Naive B cell (primary cell): ENCODE data around the gene EFCAB10. TPM values are rescaled to one million over a fixed set of nuclear protein-coding genes. Genes with fewer than 3 reads are reported as not detected.

Experiments used
- ATAC-seq, 2 donors: fragments of 150-1000 bp; cut with Tn5 transposase; 2 replicates each; pipeline ENCODE4 v1.10.0; 2021; ENCODE audit warnings: low read depth in 2 of 2, mild to moderate bottlenecking in 2 of 2, moderate library complexity in 2 of 2
- DNase-seq: peaks from one replicate; pipeline ENCODE4 v3.0.0; 2022
- H3K27ac Mint-ChIP-seq, 6 donors: one replicate each; pipeline ENCODE4 v1.8.0; 2020 to 2022; ENCODE audit warnings: mild to moderate bottlenecking in 6 of 6, mixed read lengths in 6 of 6, moderate library complexity in 5 of 6, inconsistent platforms in 2 of 6
- H3K27me3 Mint-ChIP-seq, 3 donors: one replicate each; pipeline ENCODE4 v1.8.0; 2021 to 2022; ENCODE audit warnings: mixed read lengths in 3 of 3, mild to moderate bottlenecking in 1 of 3
- H3K36me3 Mint-ChIP-seq, 2 donors: one replicate each; pipeline ENCODE4 v1.8.0; 2020 to 2022; ENCODE audit warnings: mixed read lengths in 2 of 2, inconsistent platforms in 1 of 2, mild to moderate bottlenecking in 1 of 2
- H3K4me1 Mint-ChIP-seq, 3 donors: one replicate each; pipeline ENCODE4 v1.8.0; 2020 to 2022; ENCODE audit warnings: mixed read lengths in 3 of 3, inconsistent platforms in 1 of 3, mild to moderate bottlenecking in 1 of 3, moderate library complexity in 1 of 3
- H3K4me3 Mint-ChIP-seq, 8 donors: one replicate each; pipeline ENCODE4 v1.8.0; 2020 to 2022; ENCODE audit warnings: mild to moderate bottlenecking in 8 of 8, mixed read lengths in 8 of 8, moderate library complexity in 8 of 8, inconsistent platforms in 2 of 8
- H3K9me3 Mint-ChIP-seq, 7 donors: one replicate each; pipeline ENCODE4 v1.8.0; 2020 to 2022; ENCODE audit warnings: mixed read lengths in 7 of 7, mild to moderate bottlenecking in 5 of 7, inconsistent platforms in 2 of 7, moderate library complexity in 1 of 7
- polyA plus RNA-seq, 6 donors: library from polyadenylated mRNA; unstranded; fragments of 300-500 nt; fragmentation: Illumina TruSeq; gene quantifications; one replicate each; pipeline ENCODE4 v1.2.3, GENCODE V29; 2021; ENCODE audit warnings: low read depth in 6 of 6

Gene EFCAB10
- polyA plus RNA-seq, 6 donors from 2014 or later, result 0.24 TPM; not detected in 5

- Mint-ChIP-seq H3K27ac (peak overlapping the region in 4 of 6 donors; percentile 13 to 95 (median 75)), H3K4me3 (peak overlapping the region in 6 of 8 donors; percentile 11 to 66 (median 48)), H3K9me3 (peaks cover 0 to 12% (median 8%) of the 10 kb centered on the region in 7 donors), H3K36me3 (peaks cover 0 to 8% of the 10 kb centered on the region in 2 donors), H3K4me1 (peaks cover 10 to 29% (median 22%) of the 10 kb centered on the region in 3 donors), H3K27me3 (peaks cover 0 to under 1% (median 0%) of the 10 kb centered on the region in 3 donors)
- ATAC-seq, result peak in 1 of 2 donors; percentile 23
- no peak for DNase-seq
These were observed 6.8 kb upstream of the EFCAB10 start for GRCh38 chr7:105587909-105588635.

DNA sequence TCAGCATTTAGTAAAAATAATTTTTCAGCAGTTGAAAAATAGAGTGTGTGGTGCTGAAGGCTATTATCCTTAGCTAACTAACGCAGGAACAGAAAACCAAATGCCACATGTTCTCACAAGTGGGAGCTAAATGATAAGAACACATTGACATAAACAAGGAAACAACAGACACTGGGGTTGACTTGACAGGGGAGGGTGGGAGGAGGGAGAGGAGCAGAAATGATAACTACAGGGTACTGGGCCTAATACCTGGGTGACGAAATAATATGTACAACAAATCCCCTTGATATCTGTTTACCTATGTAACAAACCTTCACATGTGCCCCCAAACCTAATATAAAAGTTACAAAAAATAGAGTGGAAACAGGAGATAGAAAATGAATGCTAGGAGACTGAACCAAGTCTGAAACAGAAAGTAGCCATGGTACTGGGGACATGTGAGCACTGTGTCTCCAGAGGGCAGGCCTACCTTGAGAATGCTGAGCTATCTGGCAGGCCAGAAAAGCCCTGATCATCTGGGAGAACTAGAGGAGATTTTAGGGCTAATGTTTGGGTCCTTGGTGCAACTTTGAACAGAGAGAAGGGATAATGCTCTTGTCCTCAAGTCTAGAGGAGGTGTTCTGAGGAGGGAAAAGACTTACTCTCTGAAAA lies 4.7 kb upstream of the EFCAB10 start:
- Mint-ChIP-seq H3K4me3 (no peak overlapping the region), H3K4me1 (peaks cover 16 to 36% (median 27%) of the 10 kb centered on the region in 3 donors), H3K36me3 (peaks cover 0 to 16% of the 10 kb centered on the region in 2 donors), H3K27ac (peak overlapping the region in 1 of 6 donors; percentile 52), H3K9me3 (peaks cover 0 to 16% (median 8%) of the 10 kb centered on the region in 7 donors), H3K27me3 (peaks cover 8 to 17% (median 10%) of the 10 kb centered on the region in 3 donors)
- DNase-seq, result no peak
- no peak for ATAC-seq

- peaks cover 8 to 20% (median 10%) of the 10 kb centered on the region in 3 donors for H3K27me3 Mint-ChIP-seq
- H3K4me3 Mint-ChIP-seq, result no peak overlapping the region
- ATAC-seq (no peak), DNase-seq (no peak)
- no peak overlapping the region for H3K27ac Mint-ChIP-seq
- H3K36me3 Mint-ChIP-seq, result peaks cover 0 to 16% of the 10 kb centered on the region in 2 donors
- peaks cover 0 to 16% (median 8%) of the 10 kb centered on the region in 7 donors for H3K9me3 Mint-ChIP-seq
- H3K4me1 Mint-ChIP-seq, result peaks cover 19 to 33% (median 25%) of the 10 kb centered on the region in 3 donors
These were observed 2.9 kb upstream of the EFCAB10 start for GRCh38 chr7:105584165-105584564.

GRCh38 chr7:105583061-105583460 lies 1.8 kb upstream of the EFCAB10 start:
- no peak for DNase-seq
- H3K27ac Mint-ChIP-seq, result no peak overlapping the region
- H3K36me3 Mint-ChIP-seq, result peaks cover 0 to 16% of the 10 kb centered on the region in 2 donors
- peaks cover 13 to 23% (median 19%) of the 10 kb centered on the region in 3 donors for H3K4me1 Mint-ChIP-seq
- H3K4me3 Mint-ChIP-seq, result peak overlapping the region in 2 of 8 donors; percentile 53 to 62
- peaks cover 8 to 20% (median 10%) of the 10 kb centered on the region in 3 donors for H3K27me3 Mint-ChIP-seq
- ATAC-seq, result no peak
- peaks cover 0 to 16% (median 8%) of the 10 kb centered on the region in 7 donors for H3K9me3 Mint-ChIP-seq

- Mint-ChIP-seq H3K4me1 (peaks cover 7 to 9% (median 8%) of the 10 kb centered on the region in 3 donors), H3K27ac (no peak overlapping the region), H3K4me3 (peak overlapping the region in 2 of 8 donors; percentile 68 to 77), H3K36me3 (peaks cover 0 to 16% of the 10 kb centered on the region in 2 donors), H3K9me3 (peaks cover 0 to 16% (median 8%) of the 10 kb centered on the region in 7 donors), H3K27me3 (peaks cover 8 to 20% (median 10%) of the 10 kb centered on the region in 3 donors)
- no peak for ATAC-seq
- no peak for DNase-seq
These were observed 1.1 kb downstream of the EFCAB10 start for GRCh38 chr7:105580022-105580740.

DNA sequence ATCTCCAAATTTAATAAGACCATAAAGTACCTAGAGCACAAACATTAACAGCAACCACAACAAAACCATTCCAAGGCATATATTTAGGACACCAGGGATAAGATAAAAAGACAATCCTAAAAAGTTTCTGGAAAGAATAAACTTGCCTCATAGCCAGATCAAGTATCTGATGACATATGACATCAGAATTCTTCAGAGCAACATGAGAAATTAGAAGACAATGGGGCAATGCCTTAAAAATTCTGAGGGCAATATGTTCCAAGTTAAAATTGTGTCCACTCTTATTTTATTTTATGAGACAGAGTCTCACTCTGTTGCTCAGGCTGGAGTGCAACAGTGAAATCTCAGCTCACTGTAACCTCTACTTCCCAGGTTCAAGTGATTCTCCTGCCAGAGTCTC lies 2.8 kb downstream of the EFCAB10 start:
- peaks cover 0 to 8% of the 10 kb centered on the region in 2 donors for H3K36me3 Mint-ChIP-seq
- peaks cover 8 to 20% (median 10%) of the 10 kb centered on the region in 3 donors for H3K27me3 Mint-ChIP-seq
- no peak overlapping the region for H3K27ac Mint-ChIP-seq
- peaks cover 0 to 5% (median 0%) of the 10 kb centered on the region in 7 donors for H3K9me3 Mint-ChIP-seq
- no peak overlapping the region for H3K4me3 Mint-ChIP-seq
- ATAC-seq, result no peak
- DNase-seq, result no peak
- H3K4me1 Mint-ChIP-seq, result peaks cover 7 to 9% (median 8%) of the 10 kb centered on the region in 3 donors

GRCh38 chr7:105577251-105577650 lies 4.0 kb downstream of the EFCAB10 start:
- ATAC-seq (no peak), DNase-seq (no peak)
- Mint-ChIP-seq H3K27ac (no peak overlapping the region), H3K9me3 (peaks cover 0 to 3% (median 0%) of the 10 kb centered on the region in 7 donors), H3K4me1 (peaks cover 7 to 9% (median 8%) of the 10 kb centered on the region in 3 donors), H3K27me3 (peaks cover 2 to 11% (median 4%) of the 10 kb centered on the region in 3 donors), H3K4me3 (no peak overlapping the region), H3K36me3 (peaks cover 0 to 3% of the 10 kb centered on the region in 2 donors)

DNA sequence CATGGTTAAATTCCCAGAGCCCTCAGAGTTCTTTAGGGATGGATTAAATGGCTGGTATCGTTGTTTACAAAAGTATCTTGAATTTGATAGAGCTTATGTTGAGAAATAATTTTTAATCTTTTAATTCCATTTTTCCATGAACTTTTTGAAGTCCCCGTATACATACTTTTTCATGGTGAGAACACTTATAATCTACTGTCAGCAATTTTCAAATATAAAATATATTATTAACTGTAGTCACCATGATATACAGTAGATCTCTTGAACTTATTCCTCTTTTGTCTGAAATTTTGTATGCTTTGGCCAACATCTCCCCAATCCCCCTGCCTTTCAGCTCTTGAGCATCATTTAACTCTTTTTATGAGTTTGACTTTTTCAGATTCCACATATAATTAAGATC lies 9.4 kb downstream of the EFCAB10 start:
- Mint-ChIP-seq H3K27ac (peak overlapping the region in 1 of 6 donors; percentile 10), H3K27me3 (no peaks in the 10 kb centered on the region), H3K4me1 (no peaks in the 10 kb centered on the region), H3K9me3 (peaks cover 0 to 3% (median 0%) of the 10 kb centered on the region in 7 donors), H3K4me3 (no peak overlapping the region), H3K36me3 (no peaks in the 10 kb centered on the region)
- no peak for DNase-seq
- no peak for ATAC-seq

DNA sequence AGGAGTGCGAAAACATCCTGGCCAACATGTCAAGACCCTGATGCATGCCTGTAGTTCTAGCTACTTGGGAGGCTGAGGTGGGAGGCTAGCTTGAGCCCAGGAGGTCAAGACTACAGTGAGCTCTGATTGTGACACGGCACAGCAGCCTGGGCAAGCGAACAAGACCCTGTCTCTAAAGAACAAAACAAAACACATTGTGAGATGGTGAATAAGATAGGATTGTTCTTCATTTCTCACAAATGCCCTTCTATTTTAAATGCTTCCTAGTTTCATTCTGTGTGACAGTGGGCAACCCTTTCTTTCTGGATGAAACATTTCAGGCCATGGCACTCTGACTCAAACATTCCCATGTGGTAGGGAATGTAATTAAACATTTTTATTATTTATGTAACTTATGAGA lies 13.5 kb downstream of the EFCAB10 start:
- Mint-ChIP-seq H3K4me1 (no peaks in the 10 kb centered on the region), H3K27me3 (no peaks in the 10 kb centered on the region), H3K9me3 (no peaks in the 10 kb centered on the region), H3K4me3 (no peak overlapping the region), H3K27ac (no peak overlapping the region), H3K36me3 (peaks cover 5 to 8% of the 10 kb centered on the region in 2 donors)
- no peak for DNase-seq
- no peak for ATAC-seq

- H3K27ac Mint-ChIP-seq, result no peak overlapping the region
- no peaks in the 10 kb centered on the region for H3K9me3 Mint-ChIP-seq
- H3K4me1 Mint-ChIP-seq, result no peaks in the 10 kb centered on the region
- no peaks in the 10 kb centered on the region for H3K27me3 Mint-ChIP-seq
- DNase-seq (no peak), ATAC-seq (no peak)
- H3K36me3 Mint-ChIP-seq, result peaks cover 7 to 8% of the 10 kb centered on the region in 2 donors
- no peak overlapping the region for H3K4me3 Mint-ChIP-seq
These were observed 14.3 kb downstream of the EFCAB10 start for GRCh38 chr7:105567024-105567423.

GRCh38 chr7:105565190-105565589 lies 16.1 kb downstream of the EFCAB10 start:
- ATAC-seq (no peak), DNase-seq (no peak)
- Mint-ChIP-seq H3K27me3 (no peaks in the 10 kb centered on the region), H3K36me3 (peaks cover 10 to 11% of the 10 kb centered on the region in 2 donors), H3K4me1 (no peaks in the 10 kb centered on the region), H3K27ac (no peak overlapping the region), H3K9me3 (no peaks in the 10 kb centered on the region), H3K4me3 (no peak overlapping the region)

GRCh38 chr7:105559926-105560325 lies 21.4 kb downstream of the EFCAB10 start:
- H3K27me3 Mint-ChIP-seq, result no peaks in the 10 kb centered on the region
- H3K9me3 Mint-ChIP-seq, result no peaks in the 10 kb centered on the region
- H3K4me3 Mint-ChIP-seq, result no peak overlapping the region
- peak overlapping the region in 1 of 6 donors; percentile 62 for H3K27ac Mint-ChIP-seq
- H3K4me1 Mint-ChIP-seq, result no peaks in the 10 kb centered on the region
- ATAC-seq, result no peak
- no peak for DNase-seq
- peaks cover 12 to 16% of the 10 kb centered on the region in 2 donors for H3K36me3 Mint-ChIP-seq

GRCh38 chr7:105538339-105538738 lies 43.0 kb downstream of the EFCAB10 start:
- no peak overlapping the region for H3K4me3 Mint-ChIP-seq
- no peak for ATAC-seq

More at GRCh38 chr7:105538339-105538738, 43.0 kb downstream of the EFCAB10 start:
- no peak for DNase-seq
- Mint-ChIP-seq H3K4me1 (peaks cover under 1 to 14% (median 5%) of the 10 kb centered on the region in 3 donors), H3K36me3 (peaks cover 12 to 16% of the 10 kb centered on the region in 2 donors), H3K9me3 (no peaks in the 10 kb centered on the region), H3K27me3 (no peaks in the 10 kb centered on the region), H3K27ac (peak overlapping the region in 2 of 6 donors; percentile 2 to 10)
